Anterior cingulate cortex (tissue), 58 donors: ENCODE results near the gene HAPLN3.
"Not testable (repeated sequence)": the region's sequence is repeated elsewhere in the genome, so short reads cannot be mapped to it uniquely, and the experiment has no call there.

Source experiments
- DNase-seq, 58 donors: peaks; one replicate each; lab custom pipeline; 2025; lab: John Stamatoyannopoulos, UW

The HAPLN3 gene

DNA sequence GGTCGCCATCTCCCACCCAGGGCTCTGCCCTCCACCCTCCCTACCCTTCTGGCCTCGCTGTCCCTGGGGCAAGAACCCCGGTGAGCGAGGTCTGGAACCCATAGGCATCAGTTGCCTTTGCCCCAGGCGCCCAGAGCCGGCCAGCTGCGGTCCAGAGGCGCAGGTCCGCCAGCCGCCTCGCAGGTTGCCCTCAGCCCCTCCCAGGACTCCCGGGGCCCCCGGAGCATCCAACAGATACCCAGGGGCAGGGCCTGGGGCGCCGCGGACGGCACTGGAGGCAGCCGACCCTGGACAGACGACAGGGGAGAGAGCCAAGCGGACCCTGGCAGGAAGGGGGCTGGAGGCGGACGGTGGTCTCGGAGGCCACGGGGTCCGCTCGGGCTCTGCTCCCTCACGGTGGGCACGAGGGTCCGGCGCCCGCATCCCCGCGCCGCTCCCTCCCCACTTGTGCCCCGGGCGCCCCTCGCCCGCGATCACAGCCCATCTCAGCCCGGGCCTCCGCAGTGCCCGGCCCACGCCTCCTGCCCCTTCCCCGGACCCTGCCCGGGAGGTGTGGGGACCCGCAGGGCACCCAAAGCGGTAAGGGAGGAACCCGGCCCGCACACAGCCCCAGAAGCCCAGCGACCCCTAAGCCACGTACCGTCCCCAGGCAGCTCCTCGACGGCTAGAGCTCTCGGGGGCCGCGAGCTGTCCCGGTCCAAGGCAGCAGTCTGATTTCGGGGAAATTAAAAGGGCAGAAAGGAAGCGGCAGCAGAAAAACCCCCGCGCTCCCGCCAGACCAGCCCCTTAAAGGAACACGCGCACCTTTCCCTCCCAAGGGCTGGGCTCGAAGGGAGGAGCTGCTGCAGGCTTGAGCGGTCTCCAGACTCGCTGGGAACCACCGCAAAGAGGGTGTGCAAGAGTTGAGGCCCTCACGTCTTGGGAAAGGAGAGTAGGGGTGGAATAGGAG is at the start of gene HAPLN3:
Gene HAPLN3 (minus strand): TSS at position 726 of the 949 bp plus-strand sequence. CDS start 8,246 bp downstream, outside the sequence.
- DNase-seq = no peak

- no peak for DNase-seq
Observed at GRCh38 chr15:88940110-88940675, 44.8 kb upstream of the HAPLN3 start.

DNA sequence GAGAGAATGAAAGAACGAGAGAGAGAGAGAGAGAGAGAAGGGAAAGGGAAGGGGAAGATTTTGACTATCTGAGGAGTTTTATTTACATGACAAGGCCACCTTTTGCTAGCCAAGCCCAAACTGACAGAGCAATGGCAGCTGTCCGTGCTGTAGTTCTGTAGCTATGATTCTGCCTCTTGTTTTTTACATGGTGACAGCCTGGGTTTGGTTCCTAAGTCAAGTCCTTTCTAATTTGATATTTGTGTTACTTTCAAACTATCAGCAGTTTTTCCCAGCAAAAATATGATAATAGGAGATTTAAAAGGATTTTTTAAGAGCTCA is 44.1 kb upstream of the HAPLN3 start:
- DNase-seq = no peak

DNA sequence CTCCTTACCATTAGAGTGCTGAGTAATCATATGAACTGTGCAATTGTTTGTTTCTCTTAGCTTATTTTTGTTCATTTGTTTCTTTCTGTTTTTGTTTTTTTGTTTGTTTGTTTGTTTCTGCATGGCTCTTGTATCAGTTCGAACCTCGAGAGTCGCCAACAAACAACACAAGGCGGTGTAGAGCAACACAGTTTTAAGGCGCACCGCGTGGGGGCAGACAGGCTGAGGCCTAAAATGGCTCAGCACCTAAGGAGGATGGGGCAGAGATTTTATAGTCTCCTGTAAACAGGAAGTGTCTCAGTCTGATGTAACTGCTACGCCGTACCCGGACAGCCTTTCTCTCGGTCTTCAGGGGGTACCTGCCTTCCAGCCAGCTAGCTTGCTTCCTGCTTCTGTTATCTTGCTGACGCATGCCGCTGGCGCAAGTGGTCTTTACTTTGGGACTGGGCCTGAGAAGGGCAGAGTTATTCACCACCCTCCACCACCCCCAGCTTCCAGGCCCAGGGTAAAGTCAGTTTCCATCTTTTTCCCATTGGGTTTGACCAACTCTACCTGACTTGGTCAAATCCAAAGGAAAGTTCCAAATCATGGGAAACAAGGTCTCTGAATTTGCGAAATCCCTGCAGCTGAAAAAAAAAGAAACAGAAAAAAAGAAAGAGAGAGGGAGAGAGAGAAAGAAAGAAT is 43.6 kb upstream of the HAPLN3 start:
- no peak for DNase-seq

- DNase-seq = not testable (repeated sequence)
Observed at GRCh38 chr15:88934449-88934848, 39.1 kb upstream of the HAPLN3 start.

- DNase-seq = no peak
Observed at GRCh38 chr15:88932875-88933330, 37.6 kb upstream of the HAPLN3 start.

DNA sequence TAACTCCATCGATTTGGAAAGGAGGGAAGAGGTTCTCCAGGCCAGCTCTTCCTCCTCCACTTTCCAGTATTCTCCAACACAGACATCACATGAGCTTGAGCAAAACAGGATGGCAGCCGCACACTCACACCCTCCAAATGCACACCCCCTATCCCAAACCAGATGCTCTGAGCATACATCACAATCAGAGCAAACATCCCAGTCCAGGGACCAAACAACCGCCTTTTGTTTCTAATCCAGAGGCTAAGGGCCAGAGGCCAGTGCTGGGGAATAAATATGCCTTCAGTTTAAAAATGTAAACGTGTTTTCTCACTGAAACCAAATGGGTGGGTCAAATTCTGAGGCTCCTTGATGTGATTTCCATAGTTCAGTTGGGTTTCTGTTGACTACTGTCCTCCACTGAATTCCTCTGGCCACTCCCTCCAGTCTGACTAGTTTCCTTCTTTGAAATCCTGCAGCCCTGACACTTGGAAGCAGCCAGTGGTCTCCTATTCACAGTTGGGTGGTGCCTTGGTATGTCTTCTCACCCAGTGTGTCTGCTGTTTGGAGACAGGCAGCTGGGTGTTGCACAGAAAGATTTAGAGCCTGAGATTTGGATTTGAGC is 37.0 kb upstream of the HAPLN3 start:
- DNase-seq = peak in 38 of 58 donors; percentile 11 to 84 (median 52)

DNA sequence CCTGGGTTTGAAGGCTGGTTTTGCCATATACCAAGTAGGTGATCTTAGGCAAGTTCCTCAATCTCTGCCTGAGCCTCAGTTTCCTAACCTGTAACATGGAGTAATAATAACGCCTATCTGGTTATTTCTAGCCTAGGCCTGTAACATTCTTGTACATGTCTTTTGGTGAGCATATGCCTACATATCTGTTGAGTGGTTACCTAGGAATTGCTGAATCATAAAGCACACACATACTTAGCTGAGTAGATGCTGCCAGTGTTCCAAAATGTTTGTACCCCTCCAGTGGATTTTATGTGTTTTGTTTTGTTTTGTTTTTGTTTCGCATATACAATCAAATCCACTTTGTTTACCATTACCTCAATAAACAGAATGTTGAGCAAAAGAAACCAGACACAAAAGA is 35.2 kb upstream of the HAPLN3 start:
- DNase-seq = no peak

GRCh38 chr15:88929358-88930098 is 34.2 kb upstream of the HAPLN3 start:
- DNase-seq = not testable (repeated sequence)

DNA sequence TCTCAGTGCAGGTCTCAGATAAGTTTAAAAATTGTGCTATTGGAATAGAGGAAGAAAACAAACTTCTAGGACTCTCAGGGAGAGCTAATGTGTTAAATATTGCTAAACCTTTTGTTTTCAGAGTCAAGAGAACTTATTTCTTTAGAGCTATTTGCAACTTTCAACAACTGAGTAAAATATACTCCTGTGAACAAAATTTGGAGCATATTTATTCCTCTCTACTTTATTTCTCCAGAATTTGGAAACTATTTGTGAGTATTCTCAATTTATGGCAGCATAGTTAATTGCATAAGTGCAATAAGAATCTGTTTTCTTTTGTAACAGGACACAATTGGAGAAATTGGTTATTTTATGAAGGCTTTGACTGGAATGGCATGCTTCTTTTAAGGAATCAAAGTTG is 32.8 kb upstream of the HAPLN3 start:
- DNase-seq = not testable (repeated sequence)

DNA sequence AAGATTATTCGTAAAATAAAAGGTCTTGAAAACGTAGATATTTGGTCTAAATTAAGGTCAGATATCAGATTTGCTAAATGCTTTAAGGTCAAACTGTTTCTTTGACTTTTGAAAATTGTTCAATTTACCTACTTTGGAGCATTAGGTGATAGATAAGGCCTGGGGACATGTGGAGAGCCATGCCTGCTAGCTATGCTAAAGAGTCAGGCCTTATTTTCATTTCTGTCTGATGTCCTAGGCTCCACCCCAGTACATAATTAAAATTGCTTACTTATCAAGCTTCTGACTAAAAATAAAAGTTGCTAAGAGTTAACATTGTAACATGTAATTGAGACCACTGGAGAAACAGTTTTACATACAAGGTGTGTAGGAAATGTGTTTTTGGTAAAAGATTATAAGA is 30.3 kb upstream of the HAPLN3 start:
- not testable (repeated sequence) for DNase-seq

DNA sequence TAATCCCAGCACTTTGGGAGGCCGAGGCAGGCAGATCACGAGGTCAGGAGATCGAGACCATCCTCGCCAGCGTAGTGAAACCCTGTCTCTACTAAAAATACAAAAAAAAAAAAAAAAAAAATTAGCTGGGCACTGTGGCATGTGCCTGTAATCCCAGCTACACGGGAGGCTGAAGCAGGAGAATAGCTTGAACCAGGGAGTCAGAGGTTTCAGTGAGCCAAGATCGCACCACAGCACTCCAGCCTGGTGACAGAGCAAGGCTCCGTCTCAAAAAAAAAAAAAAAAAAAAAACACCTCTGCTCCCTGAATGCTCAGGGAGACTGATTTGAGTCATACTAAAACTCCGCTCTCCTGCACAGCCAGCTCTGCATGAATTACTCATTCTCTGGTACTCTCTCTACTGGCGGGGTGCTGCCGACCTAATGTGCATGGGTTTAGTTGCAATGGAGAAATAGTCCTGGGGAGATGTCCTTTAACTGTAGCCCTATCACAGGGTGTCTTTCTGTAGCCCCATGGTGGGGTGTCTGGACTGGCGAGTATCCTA is 25.6 kb upstream of the HAPLN3 start:
- not testable (repeated sequence) for DNase-seq

DNA sequence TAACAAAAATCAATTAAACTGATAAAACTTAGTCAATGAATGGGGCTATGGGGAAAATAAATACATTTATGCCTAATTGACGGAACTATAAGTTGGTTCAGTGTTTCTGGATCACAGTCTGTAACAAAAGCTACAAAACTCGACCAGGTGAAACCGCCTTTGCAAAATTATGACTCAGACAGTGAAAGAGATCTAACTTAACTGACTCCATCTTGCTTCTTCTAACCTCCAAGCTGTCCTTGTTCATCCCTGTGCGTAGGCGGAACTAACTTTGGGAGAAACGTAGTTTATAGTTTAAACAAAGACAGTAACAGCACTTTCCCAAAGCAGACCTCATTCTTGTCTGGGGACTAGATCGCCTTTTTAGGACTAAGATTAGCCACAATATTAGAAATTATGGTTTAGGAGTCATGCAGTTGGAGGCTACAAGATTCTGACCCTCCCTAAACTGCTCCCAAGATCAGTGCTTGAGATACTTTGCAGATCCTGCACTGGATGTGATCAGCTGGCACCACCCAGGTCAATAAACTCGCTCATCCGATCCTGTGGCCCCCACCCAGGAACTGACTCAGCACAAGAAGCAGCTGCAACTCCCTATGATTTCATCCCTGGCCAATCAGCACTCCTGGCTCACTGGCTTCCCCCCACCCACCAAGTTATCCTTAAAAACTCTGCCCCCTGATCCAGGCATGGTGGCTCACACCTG is 25.0 kb upstream of the HAPLN3 start:
- DNase-seq = no peak

- no peak for DNase-seq
Observed at GRCh38 chr15:88918738-88919137, 23.4 kb upstream of the HAPLN3 start.

- no peak for DNase-seq
Observed at GRCh38 chr15:88917760-88918159, 22.4 kb upstream of the HAPLN3 start.

DNA sequence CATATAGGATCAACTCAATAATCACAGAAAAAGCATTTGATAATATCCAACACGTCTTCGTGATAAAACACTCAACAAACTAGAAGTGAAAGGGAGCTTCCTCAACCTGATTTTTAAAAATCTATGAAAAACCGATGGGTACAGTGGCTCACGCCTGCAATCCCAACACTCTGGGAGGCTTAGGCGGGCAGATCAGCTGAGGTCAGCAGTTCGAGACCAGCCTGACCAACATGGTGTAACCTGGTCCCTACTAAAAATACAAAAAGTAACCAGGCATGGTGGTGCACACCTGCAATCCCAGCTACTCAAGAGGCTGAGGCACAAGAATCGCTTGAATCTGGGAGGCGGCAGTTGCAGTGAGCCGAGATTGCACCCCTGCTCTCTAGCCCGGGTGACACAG is 20.0 kb upstream of the HAPLN3 start:
- no peak for DNase-seq

DNA sequence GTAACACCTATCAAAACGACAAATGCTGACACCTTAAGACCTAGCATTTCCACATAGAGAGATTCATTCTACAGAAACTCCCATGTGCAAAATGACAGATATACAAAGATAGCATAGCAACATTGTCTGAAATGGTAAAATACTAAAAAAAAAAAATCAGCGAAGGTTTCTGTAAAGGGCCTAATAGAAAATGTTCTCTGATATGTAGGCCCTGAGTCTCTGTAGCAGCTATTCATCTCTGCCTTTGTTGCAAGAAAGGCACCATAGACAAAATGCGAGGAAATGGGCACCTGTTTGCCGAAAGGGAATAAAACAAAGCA is 18.5 kb upstream of the HAPLN3 start:
- no peak for DNase-seq

DNA sequence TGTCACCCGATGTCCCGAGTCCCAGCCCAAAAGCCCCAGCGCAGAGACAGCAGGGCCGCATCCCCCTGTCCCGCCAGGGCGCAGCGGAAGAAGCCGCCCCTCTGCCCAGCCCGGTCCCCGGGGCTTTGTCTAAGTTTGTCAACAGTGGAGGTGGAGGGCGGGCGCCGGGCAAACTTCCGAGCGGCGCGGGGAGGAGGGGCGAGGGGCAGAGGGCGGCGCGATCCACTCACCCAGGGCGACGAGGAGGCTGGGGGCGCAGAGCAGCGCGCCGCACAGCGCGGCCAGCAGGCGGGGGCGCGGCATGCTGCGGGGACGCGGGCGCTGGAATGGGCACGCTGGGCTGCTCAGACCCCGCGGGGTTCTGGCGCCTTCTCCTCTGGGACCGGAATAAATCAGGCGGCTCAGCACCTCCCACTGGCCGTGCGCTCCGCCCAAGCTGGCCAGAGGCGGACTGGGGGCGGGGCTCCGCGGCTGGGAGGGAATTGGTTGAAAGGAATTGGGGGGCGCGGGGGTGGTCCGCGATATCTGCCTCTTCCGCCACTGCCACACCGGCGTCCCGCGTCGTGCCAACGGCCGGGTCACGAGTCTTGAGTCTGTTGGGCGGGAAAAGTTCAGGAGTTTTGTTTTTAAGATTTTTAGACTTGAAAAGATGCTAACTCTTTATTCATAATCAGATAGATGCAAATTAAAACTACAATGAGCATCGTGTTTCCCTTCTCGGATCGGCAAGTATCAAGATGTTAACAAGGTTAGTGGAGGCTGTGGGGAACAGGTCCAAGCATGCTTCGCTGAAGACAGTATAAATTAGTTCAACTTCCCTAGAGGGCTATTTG is 17.9 kb upstream of the HAPLN3 start, which contains the start of gene MFGE8:
Gene MFGE8 (minus strand): TSS at position 363 of the 833 bp plus-strand sequence. CDS start 60 bp downstream, at position 303.
- DNase-seq = peak in 51 of 58 donors; percentile 22 to 84 (median 57)
